Aorta (tissue), 5 donors: ENCODE measurements around the gene MED13L. TPM values are rescaled to one million over a fixed set of nuclear protein-coding genes. Genes with fewer than 3 reads are reported as not detected.
A peak's percentile ranks its signal among the peaks of the same experiment; 100 is the strongest.

Source experiments
- ATAC-seq: fragments of 200-7000 bp; cut with Tn5 transposase; one replicate; pipeline ENCODE4 v1.9.1; 2022; ENCODE audit warnings: moderate library complexity; ENCODE audit not compliant: low FRiP score
- DNase-seq, 2 donors: peaks; one replicate each; pipeline ENCODE4 v3.0.0-alpha.2; 2020
- H3K27ac ChIP-seq, 2 donors: one replicate each; pipeline ENCODE4 v1.5.1; 2013; ENCODE audit warnings: low read length in 2 of 2, mild to moderate bottlenecking in 2 of 2, moderate library complexity in 2 of 2, control low read depth in 1 of 2, inconsistent platforms in 1 of 2, low read depth in 1 of 2
- H3K27me3 ChIP-seq, 2 donors: one replicate each; pipeline ENCODE4 v1.6.1; 2013; ENCODE audit warnings: control low read depth in 1 of 2, low read length in 1 of 2, mild to moderate bottlenecking in 1 of 2, moderate library complexity in 1 of 2; ENCODE audit not compliant: insufficient read depth in 2 of 2, control insufficient read depth in 1 of 2
- H3K36me3 ChIP-seq, 2 donors: one replicate each; pipeline ENCODE4 v1.6.1; 2013; ENCODE audit warnings: control low read depth in 1 of 2, low read length in 1 of 2, mild to moderate bottlenecking in 1 of 2; ENCODE audit not compliant: insufficient read depth in 2 of 2, control insufficient read depth in 1 of 2
- H3K4me1 ChIP-seq, 2 donors: one replicate each; pipeline ENCODE4 v1.6.1; 2013; ENCODE audit warnings: low read length in 2 of 2, control low read depth in 1 of 2, mild to moderate bottlenecking in 1 of 2, moderate library complexity in 1 of 2; ENCODE audit not compliant: insufficient read depth in 2 of 2, control insufficient read depth in 1 of 2
- H3K4me3 ChIP-seq, 2 donors: one replicate each; pipeline ENCODE4 v1.5.1; 2013; ENCODE audit warnings: low read length in 2 of 2, control low read depth in 1 of 2, mild to moderate bottlenecking in 1 of 2
- H3K9me3 ChIP-seq: one replicate; pipeline ENCODE4 v1.6.1; 2013; ENCODE audit warnings: mild to moderate bottlenecking, low read length; ENCODE audit not compliant: control insufficient read depth
- WGBS, 2 donors: extraction: QIAGEN DNeasy Blood & Tissue Kit; methylation state at CpG; one replicate each; pipeline ENCODE4 v1.1.7; 2013; 5-methylcytosine and 5-hydroxymethylcytosine counted together
- intact Hi-C, 2 donors: fragments of 100-400 bp; cut with DNase I; formaldehyde crosslinking; loops; one replicate each; pipeline versions ENCODE4 v1.14.2 to v1.15.0; 2022
- polyA plus RNA-seq, 2 donors: library from polyadenylated mRNA; stranded (reverse); fragments of 200-250 nt; gene quantifications; one replicate each; pipeline ENCODE4 v1.2.3, GENCODE V29; 2013
- total RNA-seq, 2 donors: library from RNA; stranded (reverse); fragmentation: NEBNext Ultra II Directional; extraction: Animal tissue kit (Norgen Biotek cat#: 25700); gene quantifications; one replicate each; pipeline ENCODE4 v1.2.1, GENCODE V29; 2021
- donor health status: healthy with polysubstance abuse.
- donor health status: Bipolar disorder and iron deficiency.
- donor health status: DM: no; HTN: no; CAD: no.
- donor health status: DM: no; HTN: no; CAD: no.
- donor health status: DM: yes; HTN: yes; CAD: no.

MED13L gene
- total and polyA plus RNA-seq, 4 donors: 16.7 to 215 (median 114) TPM

- Histone ChIP-seq H3K9me3 (no peaks in the 10 kb centered on the region), H3K36me3 (no peaks in the 10 kb centered on the region), H3K27me3 (no peaks in the 10 kb centered on the region), H3K4me3 (no peak overlapping the region), H3K4me1 (peaks cover 4 to 5% of the 10 kb centered on the region in 2 donors), H3K27ac (no peak overlapping the region)
- intact Hi-C loops: no loop called here
- WGBS, 2 donors: 59 to 62% methylated on average over 1 of the region's 1 CpG
- ATAC-seq (no peak), DNase-seq (no peak)
Observed at GRCh38 chr12:116263431-116263830, 14.1 kb downstream of the MED13L start.

- DNase-seq (no peak), ATAC-seq (no peak)
- Histone ChIP-seq H3K27ac (no peak overlapping the region), H3K36me3 (no peaks in the 10 kb centered on the region), H3K4me1 (peaks cover 4 to 5% of the 10 kb centered on the region in 2 donors), H3K27me3 (no peaks in the 10 kb centered on the region), H3K9me3 (no peaks in the 10 kb centered on the region), H3K4me3 (no peak overlapping the region)
- intact Hi-C loops: no loop called here
- WGBS, 2 donors: 92% methylated on average over 2 of the region's 2 CpGs
Observed at GRCh38 chr12:116262741-116263140, 14.8 kb downstream of the MED13L start.

DNA sequence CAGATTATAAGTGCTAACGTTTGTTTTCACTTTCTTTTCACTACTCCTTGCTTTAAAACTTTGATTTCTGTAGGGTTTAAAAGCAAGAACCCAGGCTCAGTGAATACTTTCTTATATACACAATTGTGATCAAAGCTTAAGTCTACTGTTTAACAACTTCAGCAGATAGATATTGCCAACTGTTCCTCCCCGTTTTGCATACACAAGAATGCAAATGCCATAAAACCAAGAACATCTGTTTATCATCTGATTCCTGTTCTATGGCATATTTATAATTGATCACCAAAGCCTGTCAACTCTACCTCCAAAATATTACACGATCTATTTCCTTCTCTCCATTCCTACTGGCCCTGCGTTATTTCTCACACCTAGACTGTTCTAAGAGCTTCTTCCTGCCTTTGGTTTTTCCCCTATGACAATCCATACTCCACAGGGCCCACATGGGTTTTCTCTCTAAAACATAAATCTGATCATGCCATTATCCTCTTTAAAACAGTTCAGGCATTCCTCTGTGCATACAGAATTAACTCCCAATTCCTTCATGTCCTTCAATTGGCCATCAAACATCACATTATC lies 15.9 kb downstream of the MED13L start:
- Histone ChIP-seq H3K27me3 (no peaks in the 10 kb centered on the region), H3K4me3 (no peak overlapping the region), H3K4me1 (peaks cover 0 to 5% of the 10 kb centered on the region in 2 donors), H3K36me3 (no peaks in the 10 kb centered on the region), H3K27ac (no peak overlapping the region), H3K9me3 (no peaks in the 10 kb centered on the region)
- intact Hi-C loops: no loop called here
- 54 to 56% methylated on average over 4 of the region's 4 CpGs for WGBS, 2 donors
- ATAC-seq (no peak), DNase-seq (no peak)

DNA sequence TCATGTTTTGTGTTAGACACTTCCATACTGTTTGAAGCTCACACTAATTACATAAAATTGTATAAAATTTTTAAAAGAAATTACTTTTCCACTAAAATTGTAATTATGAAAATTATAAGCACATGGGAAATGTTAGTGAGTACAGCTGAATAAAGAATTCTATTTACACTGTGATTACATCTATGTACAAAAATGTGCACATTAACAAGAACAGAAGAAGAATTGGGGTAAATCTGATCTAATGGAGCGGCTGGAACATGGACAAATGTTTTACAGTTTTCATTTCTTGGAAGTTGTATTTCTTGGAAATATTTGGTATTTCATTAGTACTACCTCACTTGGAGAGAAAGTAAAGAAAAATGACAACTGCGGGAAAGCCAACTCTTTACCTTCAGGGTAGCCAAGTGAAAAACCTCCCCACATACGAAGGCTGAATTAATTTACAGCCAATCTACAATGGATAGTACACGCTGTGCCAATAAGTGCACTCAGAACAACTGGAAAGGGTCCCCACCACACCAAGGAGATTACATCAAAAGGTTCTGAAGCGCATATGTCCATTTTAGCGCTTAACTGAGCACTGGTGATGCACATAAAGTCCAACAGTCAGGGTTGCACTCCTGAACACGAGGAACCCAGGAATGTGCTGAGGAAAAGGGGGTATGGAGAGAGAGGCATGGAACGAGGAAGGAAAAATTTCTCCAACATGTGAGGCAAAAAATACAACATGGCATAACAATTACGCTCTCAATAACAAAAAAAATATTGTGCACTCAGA lies 17.5 kb downstream of the MED13L start:
- DNase-seq (no peak), ATAC-seq (no peak)
- intact Hi-C loops: no loop called here
- no peaks in the 10 kb centered on the region for H3K9me3 ChIP-seq
- H3K27me3 ChIP-seq: no peaks in the 10 kb centered on the region
- WGBS, 2 donors: 46 to 51% methylated on average over 9 of the region's 9 CpGs
- H3K36me3 ChIP-seq: no peaks in the 10 kb centered on the region
- peak overlapping the region in 1 of 2 donors; percentile 10 for H3K27ac ChIP-seq
- no peak overlapping the region for H3K4me3 ChIP-seq
- peaks cover 0 to 3% of the 10 kb centered on the region in 2 donors for H3K4me1 ChIP-seq

- no peaks in the 10 kb centered on the region for H3K9me3 ChIP-seq
- no peaks in the 10 kb centered on the region for H3K36me3 ChIP-seq
- no peaks in the 10 kb centered on the region for H3K27me3 ChIP-seq
- WGBS, 2 donors: 32 to 41% methylated on average over 3 of the region's 3 CpGs
- DNase-seq (no peak), ATAC-seq (no peak)
- no peak overlapping the region for H3K4me3 ChIP-seq
- intact Hi-C loops: no loop called here
- H3K4me1 ChIP-seq: no peaks in the 10 kb centered on the region
- H3K27ac ChIP-seq: no peak overlapping the region
Observed at GRCh38 chr12:116257826-116258225, 19.7 kb downstream of the MED13L start.

DNA sequence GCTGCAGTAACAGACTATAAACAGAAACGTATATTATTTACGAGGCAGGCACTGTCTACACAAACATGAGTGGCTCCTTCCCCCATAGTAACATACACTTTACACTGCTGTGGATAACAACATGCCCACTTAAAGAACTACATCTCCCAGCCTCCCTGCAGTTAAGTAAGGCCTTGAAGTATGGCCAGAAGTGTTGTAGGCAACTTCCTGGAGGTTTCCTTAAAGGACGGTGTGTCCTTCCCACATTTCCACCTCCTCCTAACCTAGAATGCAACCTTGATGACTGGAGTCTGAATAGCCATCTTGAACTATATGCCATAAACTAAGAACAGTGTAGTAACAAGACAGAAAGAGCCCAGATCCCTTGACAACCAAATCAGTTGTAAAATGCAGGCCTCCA lies 20.3 kb downstream of the MED13L start:
- Histone ChIP-seq H3K4me1 (no peaks in the 10 kb centered on the region), H3K27ac (no peak overlapping the region), H3K9me3 (no peaks in the 10 kb centered on the region), H3K27me3 (no peaks in the 10 kb centered on the region), H3K36me3 (no peaks in the 10 kb centered on the region), H3K4me3 (no peak overlapping the region)
- 23 to 31% methylated on average over 3 of the region's 3 CpGs for WGBS, 2 donors
- ATAC-seq: no peak
- intact Hi-C loops: no loop called here
- no peak for DNase-seq

- intact Hi-C loops: no loop called here
- H3K9me3 ChIP-seq: no peaks in the 10 kb centered on the region
- ATAC-seq (no peak), DNase-seq (no peak)
- no peak overlapping the region for H3K27ac ChIP-seq
- 80 to 83% methylated on average over 2 of the region's 2 CpGs for WGBS, 2 donors
- no peaks in the 10 kb centered on the region for H3K27me3 ChIP-seq
- peaks cover 3 to 5% of the 10 kb centered on the region in 2 donors for H3K4me1 ChIP-seq
- H3K4me3 ChIP-seq: no peak overlapping the region
- no peaks in the 10 kb centered on the region for H3K36me3 ChIP-seq
Observed at GRCh38 chr12:116249938-116250337, 27.6 kb downstream of the MED13L start.

DNA sequence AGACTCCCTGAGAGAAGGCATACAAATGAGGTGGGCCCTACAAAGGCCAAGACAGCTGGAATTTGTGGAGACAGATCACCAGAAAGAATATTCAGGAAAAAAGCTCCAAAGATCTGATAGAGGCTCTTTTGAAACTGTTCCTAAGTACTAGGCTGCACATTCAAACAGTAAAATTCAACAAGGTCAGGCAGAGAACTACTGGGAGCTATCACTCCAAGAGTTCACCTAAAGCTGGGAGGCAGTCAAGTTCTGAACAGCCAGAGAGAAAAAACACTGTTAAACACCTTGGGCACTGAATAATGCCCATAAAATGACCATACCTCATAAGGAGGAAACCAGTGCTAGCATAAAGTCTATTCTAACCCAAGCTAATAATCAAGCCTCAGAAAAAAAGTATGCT lies 28.6 kb downstream of the MED13L start:
- ATAC-seq (no peak), DNase-seq (no peak)
- Histone ChIP-seq H3K36me3 (no peaks in the 10 kb centered on the region), H3K4me3 (no peak overlapping the region), H3K4me1 (peaks cover 3 to 5% of the 10 kb centered on the region in 2 donors), H3K9me3 (no peaks in the 10 kb centered on the region), H3K27me3 (no peaks in the 10 kb centered on the region), H3K27ac (no peak overlapping the region)
- intact Hi-C loops: no loop called here

- Histone ChIP-seq H3K4me3 (no peak overlapping the region), H3K27me3 (no peaks in the 10 kb centered on the region), H3K27ac (no peak overlapping the region), H3K4me1 (peaks cover 8 to 9% of the 10 kb centered on the region in 2 donors), H3K36me3 (no peaks in the 10 kb centered on the region), H3K9me3 (no peaks in the 10 kb centered on the region)
- intact Hi-C loops: no loop called here
- no peak for ATAC-seq
- DNase-seq: no peak
Observed at GRCh38 chr12:116248433-116248832, 29.1 kb downstream of the MED13L start.
